AG08396 (cell line): Measurements from ENCODE around the gene SPRR3.

Experiments
- DNase-seq: peaks from one replicate; pipeline ENCODE4 v3.0.0; 2012; ENCODE audit warnings: low spot score, mixed read lengths

SPRR3 gene, protein sequence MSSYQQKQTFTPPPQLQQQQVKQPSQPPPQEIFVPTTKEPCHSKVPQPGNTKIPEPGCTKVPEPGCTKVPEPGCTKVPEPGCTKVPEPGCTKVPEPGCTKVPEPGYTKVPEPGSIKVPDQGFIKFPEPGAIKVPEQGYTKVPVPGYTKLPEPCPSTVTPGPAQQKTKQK

DNA sequence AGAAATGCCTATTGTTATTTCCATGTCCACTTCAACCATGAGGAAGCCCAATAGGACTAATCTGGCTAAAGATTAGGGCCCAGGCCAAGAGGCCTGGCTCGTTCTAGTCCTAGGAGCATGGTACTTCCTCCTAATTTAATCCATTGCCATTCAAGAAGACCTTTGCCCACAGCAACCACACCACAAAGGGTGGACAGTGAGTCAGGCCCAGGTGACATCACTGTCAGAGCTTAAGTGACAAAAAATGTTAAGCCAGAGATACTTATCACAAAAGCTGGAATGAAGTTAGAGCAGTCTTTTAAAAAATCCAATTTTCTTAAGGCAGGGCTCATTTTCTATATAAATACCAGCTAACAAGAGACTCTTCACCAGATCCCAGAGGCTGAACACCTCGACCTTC is at the start of gene SPRR3:
TSS of gene SPRR3 (plus strand) at position 368 of the 400 bp plus-strand sequence. CDS start 1,272 bp downstream, outside the sequence.
- DNase-seq: no peak

DNA sequence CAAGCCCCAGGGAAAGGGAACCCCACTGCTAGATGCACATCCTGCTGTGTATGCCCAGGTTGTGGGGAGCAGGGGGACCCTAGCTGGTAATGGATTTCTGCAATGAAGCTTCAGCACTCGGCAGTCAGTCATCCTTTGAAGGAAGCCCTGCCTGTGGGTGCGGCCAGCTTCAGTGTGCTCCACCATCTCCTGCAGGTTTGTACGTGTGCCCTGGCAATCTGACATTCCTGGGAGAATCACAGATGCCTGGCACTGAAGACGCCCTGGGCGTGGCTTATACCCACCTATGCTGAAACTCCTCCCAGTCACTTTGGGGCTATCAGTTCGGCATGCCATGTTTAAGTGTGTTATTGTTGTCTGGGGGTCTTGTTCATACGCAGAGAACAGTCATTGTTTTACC is 47.8 kb upstream of the SPRR3 start:
- DNase-seq: no peak

DNA sequence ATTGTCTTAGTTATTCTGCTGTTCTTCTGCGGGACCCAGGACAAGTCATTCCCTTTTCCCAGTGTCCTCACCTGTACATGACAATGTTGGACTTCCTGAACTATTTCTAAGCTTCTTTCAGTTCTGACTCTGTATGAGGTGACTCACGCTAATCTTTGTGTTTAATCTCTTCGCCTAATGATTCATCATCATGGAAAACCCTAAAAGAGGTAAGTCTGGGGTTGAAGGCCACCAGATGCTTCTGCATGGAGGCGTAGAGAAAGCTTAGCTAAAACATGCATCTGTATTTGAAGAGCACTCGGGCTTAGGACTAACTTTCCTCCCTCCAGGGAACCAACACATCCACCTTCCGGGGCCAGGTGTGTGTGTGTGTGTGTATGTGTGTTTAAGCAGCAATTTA is 47.1 kb upstream of the SPRR3 start:
- DNase-seq: no peak

DNA sequence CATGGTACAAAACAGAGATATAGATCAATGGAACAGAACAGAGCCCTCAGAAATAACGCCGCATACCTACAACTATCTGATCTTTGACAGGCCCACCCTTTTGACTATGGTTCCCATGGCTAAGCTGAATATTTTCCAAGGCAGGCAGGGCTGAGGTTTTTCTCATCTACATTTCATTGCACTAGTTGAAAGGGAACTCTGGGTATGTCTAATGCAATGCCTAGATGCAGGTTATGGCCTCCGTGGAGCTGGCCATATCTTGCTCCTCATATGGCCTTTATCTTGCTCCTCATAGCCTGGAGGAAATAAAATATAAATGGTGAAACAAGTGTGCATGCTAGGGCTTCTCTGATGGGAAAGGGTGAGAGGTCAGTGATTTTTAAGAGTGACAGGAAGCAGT is 44.0 kb upstream of the SPRR3 start:
- DNase-seq: no peak

DNA sequence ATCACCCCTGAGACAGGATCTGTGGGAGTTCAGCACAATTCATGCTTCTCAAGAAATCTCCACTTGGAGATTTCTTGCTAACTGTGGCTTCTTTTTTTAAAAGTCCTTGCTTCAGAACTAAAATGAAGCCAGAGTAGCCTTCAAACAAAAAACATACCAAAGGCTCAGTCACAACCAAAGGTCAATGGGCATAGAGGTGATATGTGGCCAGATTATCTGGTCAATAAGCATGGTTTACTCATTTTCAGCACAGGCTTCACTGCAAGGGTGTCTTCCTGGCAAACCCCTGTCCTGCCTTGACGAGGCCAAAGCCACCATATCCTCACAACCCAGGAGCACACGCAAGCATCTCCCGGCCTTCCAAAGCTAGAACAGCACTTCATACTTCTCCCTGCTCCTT is 42.3 kb upstream of the SPRR3 start:
- no peak for DNase-seq

DNA sequence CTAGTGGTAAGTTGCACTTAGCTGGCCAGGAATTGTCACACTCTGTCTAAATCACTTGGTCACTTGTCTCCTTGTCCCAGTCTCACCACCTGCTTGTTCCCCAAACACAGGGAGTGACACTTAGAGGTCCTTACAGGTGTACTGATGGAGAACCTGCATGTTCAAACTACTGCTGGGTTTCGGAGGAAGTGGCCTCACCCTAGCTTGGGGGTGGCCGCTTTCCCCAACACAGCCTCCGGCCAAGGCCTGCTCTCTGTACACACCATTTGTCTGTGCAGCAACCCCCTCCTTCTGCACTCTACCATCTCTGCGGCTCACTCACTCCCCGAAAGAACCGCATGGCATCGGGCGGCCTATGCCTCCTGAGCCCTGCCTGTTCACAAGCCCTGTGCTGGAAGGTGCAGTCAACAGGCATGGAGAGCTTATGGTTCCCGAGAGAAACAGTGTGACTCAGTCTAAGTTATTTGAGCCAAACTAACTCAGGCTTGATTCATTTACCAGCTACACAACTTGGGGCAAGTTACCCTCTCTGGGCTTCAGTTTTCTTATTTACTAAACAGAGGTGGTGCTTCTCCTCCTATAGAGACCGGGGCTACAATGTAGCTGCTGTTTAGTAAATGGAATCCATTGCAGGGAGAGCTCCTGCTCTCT is 41.6 kb upstream of the SPRR3 start:
- DNase-seq: no peak

DNA sequence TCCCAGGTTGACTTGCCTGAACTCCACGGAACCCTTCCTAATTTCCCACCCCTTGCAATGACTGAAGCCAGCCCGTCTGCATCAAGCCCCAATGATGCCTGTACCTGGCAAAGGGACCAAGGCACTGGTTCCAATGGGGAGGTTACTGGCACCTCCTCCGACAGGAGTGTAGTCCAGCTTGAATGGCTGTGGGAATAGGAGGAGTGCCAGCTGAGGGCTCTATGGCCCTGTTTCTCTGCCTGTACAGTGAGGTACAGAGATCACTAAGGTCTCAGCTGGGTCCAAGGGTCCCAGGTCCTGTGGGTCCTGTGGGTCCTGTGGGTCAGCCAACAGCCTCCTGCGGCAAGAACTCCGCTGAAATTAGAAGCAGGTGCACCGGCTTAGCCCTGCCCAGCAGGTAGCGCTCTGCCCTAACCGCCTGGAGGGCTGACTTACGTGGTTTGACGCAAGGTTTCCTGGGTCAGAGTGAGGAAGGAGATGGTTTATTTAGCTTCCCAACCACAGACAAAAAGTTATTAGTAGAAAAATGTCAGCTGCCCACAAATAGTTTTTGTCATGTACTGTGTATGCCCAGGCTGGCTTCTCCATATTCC is 41.0 kb upstream of the SPRR3 start:
- no peak for DNase-seq

DNA sequence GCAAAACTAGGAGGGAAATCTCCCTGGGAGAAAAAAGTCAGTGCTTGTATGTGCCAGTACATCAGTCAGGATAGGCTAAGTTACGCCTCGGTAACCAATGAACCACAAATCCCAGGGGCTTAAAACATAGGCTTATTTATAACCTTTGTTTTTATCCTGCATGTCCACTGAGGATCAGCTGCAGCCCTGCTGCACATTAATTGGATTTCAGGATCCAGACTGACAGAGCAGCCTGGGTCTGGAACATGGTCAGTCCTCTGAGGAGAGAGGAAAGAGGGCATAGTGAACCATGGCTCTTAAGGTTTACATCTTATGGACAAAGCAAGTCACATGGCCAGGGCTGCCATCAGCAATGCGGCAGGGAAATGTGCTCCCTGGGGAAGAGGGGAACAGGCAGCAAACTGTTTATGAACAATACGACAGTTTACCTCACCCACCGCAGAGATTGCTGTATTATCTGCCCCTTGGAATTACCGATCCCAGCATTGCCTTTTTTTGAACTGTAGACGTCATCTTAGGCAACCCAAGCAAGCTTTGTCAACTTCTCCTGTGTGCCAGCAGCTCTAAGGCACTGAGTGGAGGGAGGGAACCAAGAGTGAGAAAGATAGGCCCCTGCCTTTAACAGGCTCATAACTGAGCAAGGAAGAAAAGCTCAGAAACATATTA is 40.2 kb upstream of the SPRR3 start:
- no peak for DNase-seq

DNA sequence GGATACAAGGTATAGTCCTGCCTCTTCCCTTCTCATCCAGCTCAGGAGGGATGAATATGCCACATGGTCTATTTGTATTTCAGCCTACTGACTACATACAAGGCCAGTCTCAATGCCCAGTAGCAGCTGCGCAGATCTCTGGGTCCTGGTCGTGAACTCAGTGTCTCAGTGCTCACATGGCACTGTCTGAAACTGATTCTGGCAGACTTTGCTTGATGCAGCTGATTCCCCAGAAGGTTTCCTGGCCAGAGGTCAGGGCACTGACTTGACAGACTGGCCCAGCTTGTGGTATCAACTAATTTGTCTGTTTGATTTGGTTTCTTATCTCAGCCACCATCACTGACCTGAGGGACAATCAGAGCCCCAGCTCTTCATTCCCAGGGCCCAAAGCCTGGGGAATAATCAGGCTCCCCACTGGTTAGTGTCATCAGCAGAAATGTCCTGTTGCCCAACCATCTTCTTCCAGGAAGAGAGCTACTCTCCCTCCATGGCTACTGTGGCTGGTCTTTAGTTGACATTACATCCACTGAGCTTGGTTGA is 38.6 kb upstream of the SPRR3 start:
- no peak for DNase-seq

DNA sequence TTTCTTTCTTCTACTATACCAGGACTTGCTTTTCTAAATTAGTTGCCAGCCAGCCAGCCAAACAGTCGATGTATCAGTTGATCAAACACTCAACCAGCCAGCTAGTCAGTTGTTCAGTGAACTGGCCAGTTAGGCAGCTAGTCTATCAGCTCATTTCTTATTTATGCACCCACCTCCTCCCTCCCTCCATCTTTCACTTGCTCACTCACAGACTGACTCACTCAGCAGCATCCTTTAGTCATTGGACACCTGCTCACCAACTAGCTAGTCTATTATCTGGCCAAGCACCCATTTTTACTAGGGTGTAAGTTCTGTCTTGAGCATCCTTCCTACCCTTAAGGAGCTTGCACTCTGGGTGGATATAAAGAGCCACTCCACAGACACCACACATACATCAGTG is 37.0 kb upstream of the SPRR3 start:
- no peak for DNase-seq

DNA sequence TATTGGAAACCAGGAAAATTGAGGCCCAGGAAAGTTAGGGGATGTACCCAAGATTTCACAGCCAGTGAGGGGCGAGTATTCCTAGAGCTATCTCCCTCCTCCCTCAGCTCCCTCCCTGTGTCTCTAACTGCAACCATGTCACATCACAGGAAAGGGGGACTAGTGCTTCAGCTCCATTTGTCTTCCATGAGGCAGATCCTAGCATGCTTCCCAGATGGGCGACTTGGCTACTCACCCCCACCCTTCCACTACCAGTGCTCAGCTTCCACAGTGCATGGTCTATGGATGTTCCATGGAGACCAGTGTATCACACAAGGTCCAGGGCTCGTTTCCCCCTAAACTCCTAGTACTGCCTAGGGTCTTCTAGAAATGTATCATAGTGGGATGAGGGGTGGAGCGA is 35.7 kb upstream of the SPRR3 start:
- no peak for DNase-seq

DNA sequence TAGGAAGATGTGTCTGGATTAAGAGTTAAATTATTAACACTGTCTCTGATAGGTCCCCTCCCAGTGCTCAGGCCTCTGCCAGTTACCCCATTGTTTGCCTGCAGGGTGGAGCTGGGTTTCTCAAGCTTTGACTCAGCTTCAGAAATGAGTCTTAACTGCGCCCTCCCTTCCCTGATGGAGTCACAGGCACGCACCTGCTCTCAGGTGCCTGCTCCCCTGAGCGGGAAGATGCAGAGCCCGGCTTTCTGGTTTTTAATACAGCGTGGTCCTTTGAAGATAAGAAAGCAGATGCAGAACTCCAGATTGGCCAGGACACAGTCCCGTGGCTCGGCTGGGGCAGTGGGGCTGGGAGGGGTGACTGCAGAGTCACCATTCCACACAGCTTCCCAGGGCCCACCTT is 34.3 kb upstream of the SPRR3 start:
- no peak for DNase-seq

DNA sequence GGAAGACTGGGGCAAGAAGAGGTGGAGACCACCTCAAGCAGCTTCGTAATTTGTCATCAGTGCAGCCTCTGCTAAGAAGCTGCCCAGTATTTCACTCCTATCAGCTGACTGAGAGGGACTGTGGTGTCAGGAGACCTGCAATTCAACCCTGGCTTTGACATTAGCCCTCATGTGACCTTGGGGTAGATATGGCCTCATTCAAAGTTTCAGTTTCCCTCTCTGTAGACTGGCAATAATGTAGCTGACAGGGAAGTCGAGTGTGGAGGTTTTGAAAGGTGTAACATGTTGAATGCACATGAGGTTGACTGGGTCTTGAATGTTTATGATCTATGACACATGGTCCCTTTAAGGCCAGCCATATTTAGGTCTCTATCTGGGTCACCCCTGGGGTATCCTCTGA is 33.3 kb upstream of the SPRR3 start:
- no peak for DNase-seq

DNA sequence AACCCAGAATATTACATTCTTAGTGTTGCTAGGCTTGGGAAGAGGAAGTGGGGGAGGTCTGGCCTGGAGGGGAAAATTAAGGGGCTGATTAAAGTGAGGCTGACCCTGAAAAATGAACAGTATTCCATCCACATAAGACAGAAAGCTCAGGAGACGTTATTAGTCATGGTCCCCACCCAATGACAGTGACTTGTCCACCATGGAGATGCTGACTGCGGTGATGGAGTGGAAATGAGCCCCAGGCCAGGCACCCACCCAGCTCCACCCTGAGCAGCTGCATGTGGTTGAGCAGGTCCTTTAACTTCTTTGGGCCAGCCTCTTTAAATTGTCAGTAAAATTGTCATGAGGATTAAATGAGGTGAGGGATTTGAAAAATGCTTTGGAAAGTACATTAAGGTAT is 32.5 kb upstream of the SPRR3 start:
- DNase-seq: no peak

DNA sequence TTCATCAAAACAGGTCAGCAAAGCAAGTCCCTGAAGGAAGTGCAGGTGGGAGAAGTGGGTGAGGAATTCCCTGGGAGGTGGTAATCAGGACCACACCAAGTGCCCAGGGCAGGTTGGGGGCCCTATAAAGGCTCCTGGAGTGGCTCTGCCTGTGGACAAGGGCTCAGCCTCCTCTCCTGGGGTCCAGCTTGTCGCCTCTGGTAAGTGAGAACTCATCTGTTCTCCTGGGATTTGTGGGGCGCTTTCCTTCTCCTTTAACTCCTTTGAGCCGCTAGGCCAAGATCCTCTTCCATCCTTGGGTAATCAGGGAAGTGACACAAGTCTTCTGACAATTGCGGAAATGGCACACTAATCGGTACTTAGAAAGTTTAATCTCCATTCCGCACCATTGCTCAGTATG is 31.1 kb upstream of the SPRR3 start, which contains the start of gene SPRR4:
TSS of gene SPRR4 (plus strand) at position 154 of the 400 bp plus-strand sequence. CDS start 1,243 bp downstream, outside the sequence.
- no peak for DNase-seq

DNA sequence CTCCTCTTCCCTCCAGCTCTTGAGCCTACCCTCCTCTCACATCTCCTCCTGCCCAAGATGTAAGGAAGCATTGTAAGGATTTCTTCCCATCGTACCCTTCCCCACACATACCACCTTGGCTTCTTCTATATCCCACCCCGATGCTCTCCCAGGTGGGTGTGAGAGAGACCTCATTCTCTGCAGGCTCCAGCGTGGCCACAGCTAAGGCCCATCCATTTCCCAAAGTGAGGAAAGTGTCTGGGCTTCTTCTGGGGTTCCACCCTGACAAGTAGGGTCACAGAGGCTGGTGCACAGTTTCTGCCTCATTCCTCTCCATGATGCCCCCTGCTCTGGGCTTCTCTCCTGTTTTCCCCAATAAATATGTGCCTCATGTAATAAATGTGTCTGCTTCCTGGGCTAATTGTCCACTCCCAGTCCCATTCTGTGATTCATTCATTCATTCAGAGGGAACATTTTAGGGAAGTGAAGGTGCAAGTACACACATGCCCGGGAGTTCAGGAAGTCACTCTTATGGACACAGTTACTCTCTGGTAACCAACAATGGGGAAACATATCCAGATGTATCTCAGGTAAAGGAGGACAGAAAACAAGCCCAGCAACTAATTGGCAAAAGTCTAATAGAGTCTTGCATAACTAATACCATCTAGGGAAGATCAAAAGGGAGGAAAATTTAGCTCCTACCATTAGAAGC is 29.2 kb upstream of the SPRR3 start:
- DNase-seq: no peak

DNA sequence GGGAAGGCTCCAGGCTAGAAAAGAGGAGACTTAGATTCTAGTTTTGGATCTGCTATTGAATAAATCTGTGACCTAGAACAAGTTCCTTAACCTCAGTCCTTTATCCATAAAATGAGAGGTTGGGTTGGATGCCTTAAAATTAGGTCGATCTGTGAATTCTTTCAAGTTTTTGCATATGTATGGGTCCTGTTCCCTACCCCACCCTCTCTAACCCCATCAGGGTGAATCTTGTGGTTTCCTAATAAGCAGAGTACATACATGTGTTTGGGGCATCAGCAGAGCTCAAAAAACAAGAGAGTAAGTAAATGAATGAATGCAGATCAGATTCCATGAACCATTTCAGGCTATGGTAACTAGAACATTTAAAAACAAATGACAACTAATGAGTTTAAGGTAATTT is 24.9 kb upstream of the SPRR3 start:
- no peak for DNase-seq

DNA sequence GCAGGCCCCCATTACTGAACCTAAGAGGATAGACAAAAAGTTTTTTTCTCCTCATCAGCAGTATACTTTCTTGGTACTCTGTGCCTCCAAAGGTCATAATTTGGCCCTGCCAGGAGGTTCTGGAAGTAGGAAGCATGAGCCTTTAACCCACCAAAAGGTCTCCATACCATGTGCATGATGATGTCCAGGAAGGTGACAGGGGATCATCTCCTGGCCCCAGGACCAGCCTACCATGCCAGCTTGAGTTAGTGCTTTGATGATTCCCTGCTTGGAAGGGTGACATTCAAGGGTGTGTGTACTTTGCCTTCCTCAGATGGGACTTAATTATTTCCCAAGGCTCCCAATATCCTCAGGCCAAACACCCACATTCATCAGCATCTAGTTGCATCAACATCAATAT is 23.9 kb upstream of the SPRR3 start:
- DNase-seq: no peak

DNA sequence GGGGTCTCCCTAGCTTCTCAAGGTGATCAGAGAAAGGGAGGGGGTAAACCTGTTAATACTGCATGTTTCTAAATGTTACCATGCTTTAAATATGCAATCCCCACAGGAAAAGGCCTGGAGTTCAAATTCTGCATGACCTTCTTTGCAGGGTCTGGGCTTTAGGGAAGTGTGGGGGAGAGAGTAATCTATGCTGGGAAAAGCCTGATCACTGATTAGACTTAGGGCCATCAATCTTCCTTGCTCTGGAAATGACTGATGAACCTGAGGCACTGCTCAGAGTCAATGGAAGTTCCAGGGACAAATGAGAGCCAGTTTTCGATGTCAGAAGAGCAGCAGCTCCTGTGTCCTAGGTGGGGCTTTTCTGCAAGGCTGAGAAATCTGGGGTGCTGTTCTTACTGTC is 20.9 kb upstream of the SPRR3 start:
- no peak for DNase-seq

DNA sequence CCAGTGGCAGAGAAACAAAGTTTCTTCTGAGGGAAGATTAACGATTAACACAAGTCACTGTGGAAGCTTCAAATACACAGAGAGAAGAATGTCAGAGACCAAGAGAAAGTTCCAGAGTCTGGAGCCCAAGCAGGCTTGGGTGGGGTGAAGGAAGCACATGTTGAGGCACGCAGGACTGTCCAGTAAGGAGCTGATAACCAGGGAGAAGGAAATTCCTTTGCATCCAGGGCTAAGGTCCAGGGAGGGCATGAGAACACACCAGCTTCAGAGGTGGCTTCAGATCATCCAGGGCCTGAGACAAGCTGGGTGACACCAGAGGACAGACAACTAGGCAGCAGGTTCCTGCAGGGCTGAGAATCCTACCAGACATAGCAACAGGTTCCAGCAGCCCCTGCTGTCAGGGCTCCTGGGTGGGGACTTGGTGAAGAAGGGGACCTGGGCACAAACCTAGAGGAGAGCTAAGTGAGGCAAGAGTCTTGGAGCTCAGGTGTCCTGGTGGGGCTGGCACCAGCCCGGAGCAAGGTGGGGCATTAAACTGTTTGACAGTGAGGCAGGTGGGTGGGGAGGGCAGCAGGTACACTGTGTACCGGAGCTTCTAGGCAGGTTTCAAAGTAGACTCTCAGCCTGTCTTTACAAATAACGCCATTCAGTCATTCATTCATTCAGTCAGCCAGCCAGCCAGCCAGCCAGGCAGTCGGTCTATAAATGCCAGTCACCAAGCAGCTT is 20.2 kb upstream of the SPRR3 start:
- DNase-seq: no peak

DNA sequence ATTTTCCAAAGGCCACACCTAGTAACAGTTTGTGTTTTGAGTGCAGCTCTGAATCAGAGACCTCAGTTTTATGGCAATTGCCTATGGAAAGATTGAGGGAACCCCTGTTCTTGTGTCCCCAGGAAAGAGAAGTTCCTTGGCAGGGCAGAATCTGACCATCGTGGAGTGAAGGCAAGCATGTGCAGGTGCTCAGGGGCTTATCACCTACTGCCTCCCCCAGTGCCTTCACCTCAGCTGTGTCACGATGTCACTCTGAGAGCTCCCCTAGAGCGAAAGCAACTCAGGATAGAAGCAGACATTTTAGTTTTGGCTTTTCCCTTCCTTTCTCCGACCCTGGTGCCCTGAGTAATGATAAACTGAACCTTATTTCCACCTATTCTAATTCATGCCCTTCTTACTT is 19.5 kb upstream of the SPRR3 start:
- DNase-seq: no peak

DNA sequence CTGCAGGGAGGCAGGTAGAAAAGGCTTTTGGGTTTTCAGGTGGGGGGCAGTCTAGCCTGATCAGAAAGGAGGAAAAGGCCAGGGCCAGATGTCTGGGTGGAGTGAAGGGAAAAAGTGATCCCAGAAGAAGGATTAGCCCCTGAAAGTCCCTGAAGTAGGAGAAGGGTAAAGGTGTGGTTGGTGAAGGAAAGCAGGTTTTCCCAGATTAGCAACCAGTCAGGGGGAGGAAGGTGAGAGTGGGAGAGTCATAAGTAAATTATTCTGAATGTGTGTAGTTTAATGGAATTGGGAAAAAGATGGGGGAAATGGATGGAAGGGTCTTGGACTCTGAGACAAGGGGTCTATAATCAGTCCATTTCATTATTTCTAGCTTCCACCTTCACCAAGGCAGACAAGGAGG is 18.3 kb upstream of the SPRR3 start:
- DNase-seq: no peak
